Kidney (tissue), 14 donors: ENCODE data around the gene TPRG1. TPM values are rescaled to one million over a fixed set of nuclear protein-coding genes. Genes with fewer than 3 reads are reported as not detected.

Experiments
- DNase-seq, 5 donors: peaks; one replicate each; pipeline ENCODE4 v3.0.0-alpha.2; 2013 to 2020
- FAIRE-seq: peaks from 2 replicates; lab custom pipeline; 2012; peaks lifted over from hg19 to GRCh38; lab: Jason Lieb, UNC
- H3K27ac ChIP-seq, 2 donors: one replicate each; pipeline ENCODE4 v1.7.0; 2013; ENCODE audit warnings: low read depth in 2 of 2, low read length in 2 of 2, inconsistent platforms in 1 of 2
- H3K27me3 ChIP-seq: one replicate; pipeline ENCODE4 v1.7.1; 2013; ENCODE audit warnings: low read length, inconsistent platforms; ENCODE audit not compliant: control insufficient read depth, insufficient read depth
- H3K36me3 ChIP-seq, 3 donors: one replicate each; pipeline versions ENCODE4 v1.7.0 to v1.7.1; 2013; ENCODE audit warnings: low read length in 3 of 3, control low read depth in 1 of 3, inconsistent platforms in 1 of 3; ENCODE audit not compliant: insufficient read depth in 3 of 3, control insufficient read depth in 2 of 3
- H3K4me1 ChIP-seq, 3 donors: one replicate each; pipeline versions ENCODE4 v1.7.0 to v1.7.1; 2013; ENCODE audit warnings: low read length in 3 of 3, inconsistent platforms in 1 of 3, low read depth in 1 of 3; ENCODE audit not compliant: control insufficient read depth in 2 of 3, insufficient read depth in 2 of 3
- H3K4me3 ChIP-seq, 3 donors: one replicate each; pipeline versions ENCODE4 v1.7.0 to v1.8.1; 2013; ENCODE audit warnings: low read length in 3 of 3, control low read depth in 1 of 3, inconsistent platforms in 1 of 3
- H3K9ac ChIP-seq, 3 donors: one replicate each; pipeline versions ENCODE4 v1.7.0 to v1.7.1; 2013; ENCODE audit warnings: low read length in 3 of 3, control low read depth in 1 of 3, inconsistent platforms in 1 of 3
- H3K9me3 ChIP-seq, 3 donors: one replicate each; pipeline versions ENCODE4 v1.7.0 to v1.7.1; 2013; ENCODE audit warnings: low read length in 3 of 3, control low read depth in 1 of 3, inconsistent platforms in 1 of 3; ENCODE audit not compliant: control insufficient read depth in 2 of 3, insufficient read depth in 1 of 3
- CTCF ChIP-seq: IDR thresholded peaks from 3 replicates; pipeline ENCODE4 v1.5.1; 2012; ENCODE audit warnings: mild to moderate bottlenecking, moderate library complexity, borderline replicate concordance; ENCODE audit not compliant: insufficient read depth; ENCODE audit errors: extremely low read depth
- intact Hi-C: fragments of 100-400 bp; cut with DNase I; formaldehyde crosslinking; loops from one replicate; pipeline ENCODE4 v1.11.1; 2022
- polyA plus RNA-seq: library from polyadenylated mRNA; stranded (reverse); fragments of 350-450 nt; fragmentation: Illumina TruSeq; extraction: RNeasy Lipid Tissue Mini Kit (QIAGEN cat#74804); gene quantifications from one replicate; pipeline ENCODE4 v1.2.3, GENCODE V29; 2014; ENCODE audit warnings: low read depth, low replicate concordance; ENCODE audit not compliant: insufficient read depth
- total RNA-seq: library from RNA; stranded (reverse); fragmentation: NEBNext Ultra II Directional; extraction: Animal tissue kit (Norgen Biotek cat#: 25700); gene quantifications from one replicate; pipeline ENCODE4 v1.2.1, GENCODE V29; 2021
- donor health status: control.
- donor health status: control.
- donor health status: control.
- donor health status: control.
- donor health status: control.
- donor health status: DM: yes; HTN: yes; CAD: no.
- donor health status: Normal renal cell carcinoma (clear cell type).

The TPRG1 gene
- total and polyA plus RNA-seq, 2 donors from 2014 or later = 0.37 to 2.7 TPM

GRCh38 chr3:189222927-189223636 is 51.3 kb downstream of the TPRG1 start:
- DNase-seq (peak in 4 of 5 donors; percentile 67 to 95 (median 86)), FAIRE-seq (no peak)
- Histone ChIP-seq H3K4me3 (no peak overlapping the region), H3K9ac (no peak overlapping the region), H3K9me3 (no peaks in the 10 kb centered on the region), H3K27me3 (no peaks in the 10 kb centered on the region), H3K36me3 (no peaks in the 10 kb centered on the region), H3K27ac (no peak overlapping the region), H3K4me1 (no peaks in the 10 kb centered on the region)
- intact Hi-C loops = no loop called here
- no peak for TF ChIP-seq CTCF

- no peaks in the 10 kb centered on the region for H3K9me3 ChIP-seq
- no peak for TF ChIP-seq CTCF
- H3K27me3 ChIP-seq = no peaks in the 10 kb centered on the region
- H3K4me1 ChIP-seq = no peaks in the 10 kb centered on the region
- FAIRE-seq = no peak
- H3K9ac ChIP-seq = no peak overlapping the region
- DNase-seq = no peak
- intact Hi-C loops = no loop called here
- H3K36me3 ChIP-seq = no peaks in the 10 kb centered on the region
- H3K4me3 ChIP-seq = no peak overlapping the region
- H3K27ac ChIP-seq = no peak overlapping the region
Observed at GRCh38 chr3:189225431-189225830, 53.7 kb downstream of the TPRG1 start.

- Histone ChIP-seq H3K9ac (no peak overlapping the region), H3K4me3 (no peak overlapping the region), H3K4me1 (no peaks in the 10 kb centered on the region), H3K27me3 (no peaks in the 10 kb centered on the region), H3K9me3 (no peaks in the 10 kb centered on the region), H3K27ac (no peak overlapping the region), H3K36me3 (no peaks in the 10 kb centered on the region)
- TF ChIP-seq CTCF = no peak
- intact Hi-C loops = no loop called here
- DNase-seq (no peak), FAIRE-seq (no peak)
Observed at GRCh38 chr3:189227249-189227648, 55.5 kb downstream of the TPRG1 start.
